Keratinocyte (primary cell): ENCODE measurements around the gene LEO1.

Experiments used
- EZH2 ChIP-seq: IDR thresholded peaks from one replicate; pipeline ENCODE4 v1.6.1; 2012; ENCODE audit warnings: inconsistent platforms, mild to moderate bottlenecking, low read length, moderate library complexity
- TF ChIP-seq, protein P1 (sequence below), 3 experiments: IDR thresholded peaks in 1 of 3; conservative IDR thresholded peaks in 1 of 3; optimal IDR thresholded peaks in 1 of 3; 2 replicates in 2 of 3; 3 replicates in 1 of 3; pipeline versions ENCODE3 to v1.5.1; 2011; ENCODE audit warnings: low read length in 3 of 3, mild to moderate bottlenecking in 3 of 3, moderate library complexity in 2 of 3, control low read depth in 1 of 3, inconsistent platforms in 1 of 3; ENCODE audit not compliant: insufficient read depth in 2 of 3; ENCODE audit errors: extremely low read depth in 1 of 3

DNA sequence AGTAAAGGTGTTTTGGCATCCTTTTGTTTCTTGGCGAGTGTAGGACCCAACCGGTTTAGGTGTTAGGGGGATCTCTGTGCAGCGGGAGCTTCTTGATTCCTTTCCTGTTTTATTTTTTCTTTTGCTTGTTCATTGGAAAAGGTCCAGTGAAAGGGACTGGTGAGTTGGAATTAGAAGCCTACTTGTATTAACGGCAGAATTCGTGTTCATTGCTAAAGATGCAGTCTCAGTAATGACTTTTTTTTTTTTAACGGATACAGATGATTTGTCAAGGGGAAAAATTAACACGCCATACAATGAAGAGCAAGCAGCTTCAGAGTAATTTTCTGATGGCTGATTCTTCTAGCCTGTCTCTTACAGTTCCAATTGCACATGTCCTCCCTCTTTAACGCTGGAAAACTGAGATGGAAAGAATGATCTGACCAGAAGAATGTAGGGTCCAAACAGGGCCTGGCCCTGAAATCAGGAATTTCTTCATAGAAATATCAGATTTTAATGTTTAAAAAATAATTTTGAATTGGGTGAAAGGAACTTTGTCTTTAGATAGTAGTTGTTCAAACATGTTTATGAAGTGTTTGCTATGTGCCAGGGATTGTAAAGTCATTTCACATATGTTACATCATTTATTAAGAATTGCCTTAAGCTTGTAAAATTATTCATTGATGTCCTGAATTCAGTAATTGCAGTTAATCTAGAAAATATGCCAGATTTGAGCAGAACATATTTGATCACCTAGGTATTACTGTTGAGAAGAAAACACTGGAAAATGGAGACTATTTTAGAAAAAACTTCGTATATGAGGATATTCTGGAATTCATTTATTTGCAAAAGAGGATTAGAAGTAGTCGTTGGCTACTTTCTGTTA, 48.9 kb upstream of the LEO1 start:
- TF ChIP-seq, protein P1, sequence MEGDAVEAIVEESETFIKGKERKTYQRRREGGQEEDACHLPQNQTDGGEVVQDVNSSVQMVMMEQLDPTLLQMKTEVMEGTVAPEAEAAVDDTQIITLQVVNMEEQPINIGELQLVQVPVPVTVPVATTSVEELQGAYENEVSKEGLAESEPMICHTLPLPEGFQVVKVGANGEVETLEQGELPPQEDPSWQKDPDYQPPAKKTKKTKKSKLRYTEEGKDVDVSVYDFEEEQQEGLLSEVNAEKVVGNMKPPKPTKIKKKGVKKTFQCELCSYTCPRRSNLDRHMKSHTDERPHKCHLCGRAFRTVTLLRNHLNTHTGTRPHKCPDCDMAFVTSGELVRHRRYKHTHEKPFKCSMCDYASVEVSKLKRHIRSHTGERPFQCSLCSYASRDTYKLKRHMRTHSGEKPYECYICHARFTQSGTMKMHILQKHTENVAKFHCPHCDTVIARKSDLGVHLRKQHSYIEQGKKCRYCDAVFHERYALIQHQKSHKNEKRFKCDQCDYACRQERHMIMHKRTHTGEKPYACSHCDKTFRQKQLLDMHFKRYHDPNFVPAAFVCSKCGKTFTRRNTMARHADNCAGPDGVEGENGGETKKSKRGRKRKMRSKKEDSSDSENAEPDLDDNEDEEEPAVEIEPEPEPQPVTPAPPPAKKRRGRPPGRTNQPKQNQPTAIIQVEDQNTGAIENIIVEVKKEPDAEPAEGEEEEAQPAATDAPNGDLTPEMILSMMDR (optimal IDR thresholded peaks at IDR 0.05 in 1 of 3, IDR thresholded peaks at IDR 0.05 in 1 of 3, conservative IDR thresholded peaks at IDR 0.05 in 1 of 3; ENCODE audit: extremely low read depth in 1 of 3, insufficient read depth in 2 of 3, low read length in 3 of 3), result no peak
- no peak for TF ChIP-seq EZH2
